ENCODE data around the gene TGM5. TPM values are rescaled to one million over a fixed set of nuclear protein-coding genes. Genes with fewer than 3 reads are reported as not detected.
"Not testable (repeated sequence)": the region's sequence is repeated elsewhere in the genome, so short reads cannot be mapped to it uniquely, and the experiment has no call there.

Gene TGM5
- total RNA-seq, 1 donor from 2014 or later = not detected

GRCh38 chr15:43276563-43277200 is 10.0 kb upstream of the TGM5 start:
- ATAC-seq (no peak), DNase-seq (ENCODE audit: low spot score) (no peak)

GRCh38 chr15:43275740-43276562 is 9.2 kb upstream of the TGM5 start:
- DNase-seq (ENCODE audit: low spot score) = peak; percentile 24
- ATAC-seq = no peak

DNA sequence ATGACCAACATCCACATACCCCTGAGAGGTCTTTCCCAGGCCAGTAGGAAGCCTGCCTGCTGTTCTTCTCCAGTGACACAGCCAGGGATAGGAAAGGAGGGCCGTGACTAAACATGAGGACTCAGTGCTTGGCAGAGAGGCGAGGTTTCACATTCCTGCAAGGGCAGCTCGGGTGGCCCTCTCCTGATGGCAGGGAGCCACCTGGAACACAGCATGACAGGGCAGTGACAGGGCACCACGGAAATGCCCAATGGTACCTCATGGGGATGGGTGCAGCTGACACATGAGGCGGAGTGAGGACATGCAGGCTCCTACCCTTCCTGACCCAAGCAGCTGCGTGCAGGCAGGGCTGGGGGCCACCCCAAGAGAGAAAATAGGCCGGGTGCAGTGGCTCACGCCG is 7.4 kb upstream of the TGM5 start:
- peak; percentile 70 for DNase-seq (ENCODE audit: low spot score)
- peak; percentile 91 for ATAC-seq

DNA sequence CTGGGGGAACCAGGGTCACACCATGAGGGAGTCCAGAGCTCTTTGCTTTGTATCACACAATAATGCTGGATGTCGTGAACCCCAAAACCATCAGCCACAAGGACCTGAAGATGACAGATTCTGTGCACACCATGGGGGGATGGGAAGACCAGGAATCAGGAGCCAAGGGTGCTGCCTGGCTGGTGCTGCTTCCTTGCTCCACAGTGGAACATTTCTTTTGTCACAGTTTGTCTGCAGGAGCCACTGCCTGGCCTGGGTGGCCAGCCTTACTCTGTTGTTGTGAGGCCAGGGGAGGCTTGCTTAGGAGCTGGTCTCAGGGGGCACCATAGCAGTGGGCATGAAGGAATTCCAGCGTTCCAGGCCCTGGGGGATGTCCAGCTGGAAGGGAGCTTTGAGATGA is 6.5 kb upstream of the TGM5 start:
- DNase-seq (ENCODE audit: low spot score) (peak; percentile 37), ATAC-seq (no peak)

GRCh38 chr15:43271908-43272307 is 5.2 kb upstream of the TGM5 start:
- ATAC-seq; DNase-seq (ENCODE audit: low spot score): not testable (repeated sequence)

GRCh38 chr15:43270676-43271306 is 4.1 kb upstream of the TGM5 start:
- ATAC-seq = no peak
- peak; percentile 47 for DNase-seq (ENCODE audit: low spot score)

DNA sequence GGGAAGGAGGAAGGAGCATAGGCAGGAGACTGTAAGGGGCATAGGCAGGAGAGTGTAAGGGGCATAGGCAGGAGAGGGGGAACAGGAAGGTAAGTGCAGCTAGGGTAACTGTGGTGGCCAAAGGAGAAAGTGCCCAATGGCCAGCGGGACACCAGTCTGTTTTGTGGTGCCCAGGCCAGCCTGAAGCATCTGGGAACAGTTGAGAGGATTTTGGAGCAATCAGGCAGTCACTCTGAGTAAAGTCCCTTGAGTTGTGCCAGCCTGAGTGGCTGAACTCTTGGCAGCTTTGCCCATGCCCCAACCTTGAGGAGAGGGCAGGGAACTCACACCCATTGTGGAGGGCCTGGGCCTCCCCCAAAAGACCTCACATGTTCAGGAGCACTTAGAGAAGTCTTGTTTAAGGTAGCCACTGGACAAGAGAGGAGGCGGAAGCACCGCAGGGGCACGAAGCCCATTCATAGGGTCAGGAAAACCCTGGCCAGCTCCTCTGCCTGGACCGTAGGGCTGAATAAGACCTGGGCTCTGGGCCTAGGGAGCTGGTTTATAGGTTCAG is 3.5 kb upstream of the TGM5 start:
- ATAC-seq (no peak), DNase-seq (ENCODE audit: low spot score) (peak; percentile 41)

DNA sequence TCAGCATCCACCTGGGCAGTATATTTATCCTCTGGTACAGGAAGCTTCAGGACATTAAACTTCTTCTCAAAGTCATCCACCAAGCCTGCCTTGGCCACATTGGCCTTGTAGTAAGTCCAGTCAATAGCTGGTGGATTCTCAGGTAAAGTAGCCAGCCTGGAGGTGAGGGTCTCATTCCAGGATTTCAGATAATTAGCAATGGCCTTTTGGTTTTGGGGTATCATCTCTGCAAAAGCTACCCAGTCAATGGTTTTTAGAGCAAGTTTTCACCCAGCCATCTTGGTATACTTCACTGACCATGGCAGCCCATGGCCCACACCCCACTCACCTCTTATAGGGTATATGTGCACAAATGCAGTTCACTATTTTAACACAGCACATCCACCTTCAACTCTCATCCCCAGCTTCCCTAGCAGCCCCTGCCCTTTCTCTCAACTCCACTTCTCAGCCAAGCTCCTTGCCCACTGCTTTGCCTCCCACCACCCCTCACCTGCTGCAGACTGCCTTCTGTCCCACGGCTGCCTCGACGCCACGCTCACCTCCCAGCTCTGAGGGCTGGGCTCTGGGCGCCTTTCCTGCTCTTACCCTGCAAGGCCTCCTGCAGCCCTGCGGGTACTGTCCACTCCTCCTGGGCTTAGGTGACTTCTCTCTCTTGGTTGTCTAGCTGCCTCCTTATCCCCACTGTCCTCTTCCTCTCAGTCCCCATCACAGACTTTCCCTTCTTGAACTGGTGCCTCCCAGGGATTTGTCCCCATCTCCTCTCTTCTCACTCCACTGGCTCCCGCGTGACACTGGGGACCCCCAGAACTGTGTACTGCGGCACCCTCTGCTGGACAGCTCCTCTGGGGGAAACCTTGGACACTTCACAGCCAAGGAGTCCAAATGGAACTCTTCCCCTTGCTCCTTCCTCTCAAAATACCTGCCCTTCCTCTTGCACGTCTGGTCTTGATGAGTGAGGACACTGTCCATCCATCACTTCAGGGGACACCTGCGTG is 1.7 kb upstream of the TGM5 start:
- DNase-seq (ENCODE audit: low spot score) (no peak), ATAC-seq (no peak)

GRCh38 chr15:43267439-43267838 is 711 bp upstream of the TGM5 start:
- ATAC-seq (no peak), DNase-seq (ENCODE audit: low spot score) (no peak)

- ATAC-seq = no peak
Measured at GRCh38 chr15:43266386-43266785, 342 bp downstream of the TGM5 start.

DNA sequence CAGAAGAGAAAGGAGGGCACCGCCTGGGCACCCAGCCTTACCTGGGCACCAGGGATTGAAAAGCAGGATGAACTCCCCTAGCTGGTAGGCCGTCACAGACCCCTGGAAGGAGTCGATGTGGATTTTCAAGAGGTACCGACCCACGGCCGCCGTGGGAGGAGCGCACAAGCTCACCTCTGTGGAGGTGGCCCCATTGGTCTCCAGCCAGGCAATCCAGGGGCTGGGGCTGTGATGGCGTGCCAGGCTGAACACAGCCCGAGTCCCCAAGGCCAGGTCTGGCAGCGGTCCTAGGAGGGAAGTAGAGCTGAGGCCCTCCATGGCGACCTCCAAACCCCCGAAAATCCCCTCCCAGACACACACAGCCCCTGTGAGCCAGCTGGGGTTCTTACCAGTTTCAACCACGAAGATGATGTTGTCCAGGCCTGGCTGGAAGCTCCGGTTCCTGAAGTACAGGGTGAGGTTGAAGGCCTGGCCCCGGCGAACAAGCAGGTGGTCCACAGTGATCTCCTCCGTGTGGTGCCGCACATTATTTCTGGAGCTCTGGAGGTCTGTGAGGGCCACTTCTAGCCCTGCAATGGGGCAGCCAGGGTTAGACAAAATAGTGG is 6.6 kb downstream of the TGM5 start:
- no peak for DNase-seq (ENCODE audit: low spot score)
- ATAC-seq = no peak

More at GRCh38 chr15:43266386-43266785, 342 bp downstream of the TGM5 start:
- DNase-seq (ENCODE audit: low spot score) = no peak

GRCh38 chr15:43258781-43259180 is 7.9 kb downstream of the TGM5 start:
- ATAC-seq (no peak), DNase-seq (ENCODE audit: low spot score) (no peak)

DNA sequence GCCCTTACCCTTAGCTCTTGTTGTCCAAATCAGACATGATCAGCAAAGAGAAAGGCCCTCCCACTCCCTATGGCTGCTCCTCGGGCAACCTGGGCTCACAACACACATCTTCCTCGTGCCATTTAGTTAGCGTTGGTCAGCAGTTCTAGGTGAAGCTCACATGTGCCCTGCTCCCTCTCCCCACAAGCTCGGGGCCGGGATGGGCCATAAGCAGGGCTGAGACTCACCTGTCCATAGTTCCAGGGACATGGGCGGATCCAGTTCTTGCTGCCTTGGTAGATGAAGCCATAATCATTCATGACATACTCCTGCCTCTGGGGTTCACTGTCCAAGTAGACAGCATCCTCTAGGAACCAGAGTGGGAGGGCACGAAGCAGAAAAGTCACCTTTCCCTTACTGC is 10.4 kb downstream of the TGM5 start:
- ATAC-seq (no peak), DNase-seq (ENCODE audit: low spot score) (no peak)

DNA sequence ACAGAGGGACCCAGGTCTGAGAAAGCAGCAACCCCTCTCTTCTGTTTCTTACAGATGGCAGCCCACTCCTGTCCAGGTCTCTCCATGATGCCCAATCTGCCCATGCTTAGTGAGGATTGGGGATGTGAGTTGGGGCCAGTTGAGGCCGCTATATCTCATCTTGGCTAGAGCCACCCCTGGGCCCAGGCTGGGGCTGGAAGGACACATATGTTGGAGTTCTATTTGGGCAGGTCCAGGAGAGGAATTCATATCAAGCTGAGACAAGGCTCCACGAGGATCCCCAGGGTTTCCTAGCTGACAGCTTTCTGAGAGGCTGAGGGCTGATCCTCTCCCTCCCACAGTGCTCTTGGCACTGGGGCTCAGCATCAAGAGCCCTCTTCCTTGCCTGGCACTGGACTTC is 11.4 kb downstream of the TGM5 start:
- ATAC-seq (no peak), DNase-seq (ENCODE audit: low spot score) (no peak)

DNA sequence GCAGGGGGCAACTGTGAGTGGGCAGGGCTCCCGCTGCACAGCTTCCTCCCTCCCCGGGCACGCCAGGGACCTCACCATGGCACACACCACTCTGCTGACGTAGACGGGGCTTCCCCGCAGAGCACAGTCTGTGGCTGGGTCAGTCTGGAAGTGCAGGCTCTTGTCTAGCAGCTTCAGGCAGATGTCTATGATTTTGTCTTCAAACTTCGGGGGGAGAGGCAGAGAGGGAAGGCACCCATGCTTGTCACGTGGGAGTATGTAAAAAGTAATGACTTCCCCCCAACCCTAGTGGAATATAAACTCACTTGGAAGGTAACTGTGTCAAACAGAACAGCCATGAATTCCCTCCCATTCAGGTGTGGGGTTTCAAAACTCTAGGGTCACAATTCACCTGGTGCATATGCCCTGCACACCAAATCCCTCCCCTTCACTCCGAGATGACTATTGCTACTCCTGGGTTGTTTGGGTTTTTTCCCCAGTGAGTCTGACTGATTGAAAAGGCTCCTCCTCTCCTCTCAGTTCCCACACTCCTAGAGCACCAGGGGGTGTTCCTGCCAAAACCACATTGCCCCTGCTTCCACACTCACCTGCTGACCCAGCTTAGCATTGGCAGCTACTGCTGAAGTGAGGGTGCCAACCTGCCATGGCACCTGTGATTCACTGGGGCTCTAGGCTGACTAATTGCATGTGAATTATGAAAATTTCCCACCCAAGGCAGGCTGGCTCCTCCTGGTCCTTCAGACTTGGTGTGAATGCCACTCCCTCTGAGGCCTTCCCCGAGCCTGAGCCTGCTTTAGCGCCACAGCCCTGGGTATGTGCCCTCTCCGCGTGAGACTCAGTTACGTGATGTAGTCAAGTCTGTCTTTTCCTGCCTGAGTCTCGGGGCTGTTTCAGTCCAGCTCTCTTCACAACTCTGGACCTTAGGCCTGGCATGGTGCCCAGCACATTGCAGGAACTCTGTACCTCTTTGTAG is 13.0 kb downstream of the TGM5 start:
- DNase-seq (ENCODE audit: low spot score) (no peak), ATAC-seq (peak; percentile 66)

DNA sequence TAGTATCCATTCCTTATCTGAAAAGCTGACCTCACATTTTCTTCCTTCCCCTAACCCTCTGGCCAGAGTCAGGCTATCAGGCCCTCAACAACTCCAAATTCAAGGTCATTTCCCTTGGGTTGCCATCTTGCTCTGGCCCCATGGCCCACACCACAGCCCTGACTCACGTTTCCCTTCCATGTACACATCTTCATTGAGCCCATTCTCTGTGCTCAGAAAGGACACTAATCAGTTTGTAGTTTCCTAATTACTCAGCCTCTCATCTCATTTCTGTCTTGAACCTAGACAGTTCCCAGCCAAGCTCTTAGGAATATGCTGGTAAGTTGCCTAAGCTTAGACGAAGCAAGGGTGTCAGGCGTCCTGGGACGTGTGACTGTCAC is 14.9 kb downstream of the TGM5 start:
- no peak for DNase-seq (ENCODE audit: low spot score)
- no peak for ATAC-seq

DNA sequence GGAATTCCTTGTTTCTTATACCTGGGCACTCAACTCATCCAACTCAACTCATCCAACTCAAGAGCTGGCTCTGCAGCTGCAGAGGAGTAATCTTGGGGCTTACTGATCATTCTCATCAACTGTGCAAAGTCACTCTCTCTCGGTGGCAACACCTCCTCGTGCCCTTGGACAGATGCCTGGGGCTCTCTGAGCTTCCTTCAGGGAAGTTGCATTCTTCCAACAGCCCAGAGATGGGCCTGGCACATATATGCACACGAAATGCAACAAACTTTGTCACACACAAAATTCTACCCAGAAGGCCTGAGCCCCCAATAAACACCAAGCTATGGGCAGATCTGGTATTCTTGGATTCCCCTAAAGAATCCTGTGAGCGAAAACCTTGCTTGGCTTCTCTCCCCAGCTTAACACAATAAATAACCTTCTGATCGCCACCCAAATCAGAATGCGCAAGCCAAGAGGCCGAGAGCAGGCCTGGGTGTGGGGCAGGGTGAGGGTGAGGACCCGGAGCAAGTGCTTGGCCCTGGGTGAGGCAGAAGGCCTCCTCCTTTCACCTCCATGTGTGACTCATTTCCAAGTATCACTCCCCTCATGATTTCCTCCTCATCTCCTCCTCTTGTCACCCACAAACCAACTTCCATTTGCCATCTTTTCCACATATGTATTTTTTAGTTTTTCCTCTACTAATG is 15.4 kb downstream of the TGM5 start:
- no peak for ATAC-seq
- no peak for DNase-seq (ENCODE audit: low spot score)

GRCh38 chr15:43250785-43251184 is 15.9 kb downstream of the TGM5 start:
- DNase-seq (ENCODE audit: low spot score) (no peak), ATAC-seq (no peak)

All from left lobe of liver (tissue), 2 donors.